Measurements from ENCODE around the gene CCDC63. TPM values are rescaled to one million over a fixed set of nuclear protein-coding genes. Genes with fewer than 3 reads are reported as not detected.
"Not testable (repeated sequence)": the region's sequence is repeated elsewhere in the genome, so short reads cannot be mapped to it uniquely, and the experiment has no call there.

Gene CCDC63
- total RNA-seq, 4 donors from 2014 or later: not detected

- WGBS, 2 donors (ENCODE audit: low coverage in 1 of 2): 65 to 83% methylated on average over 2 to 3 of the region's 6 CpGs
- no peak for ATAC-seq
- Histone ChIP-seq H3K9me3 (peaks cover 0 to 13% (median 1%) of the 10 kb centered on the region in 3 donors), H3K27ac (no peak overlapping the region), H3K4me3 (no peak overlapping the region), H3K36me3 (no peaks in the 10 kb centered on the region), H3K4me1 (peaks cover 0 to 8% (median 0%) of the 10 kb centered on the region in 3 donors), H3K27me3 (peaks cover 46% of the 10 kb centered on the region)
- TF ChIP-seq EP300 (IDR thresholded peaks at IDR 0.05) (no peak), POLR2A (IDR thresholded peaks at IDR 0.05) (no peak), POLR2AphosphoS5 (IDR thresholded peaks at IDR 0.05) (no peak)
- TF ChIP-seq, protein P1, sequence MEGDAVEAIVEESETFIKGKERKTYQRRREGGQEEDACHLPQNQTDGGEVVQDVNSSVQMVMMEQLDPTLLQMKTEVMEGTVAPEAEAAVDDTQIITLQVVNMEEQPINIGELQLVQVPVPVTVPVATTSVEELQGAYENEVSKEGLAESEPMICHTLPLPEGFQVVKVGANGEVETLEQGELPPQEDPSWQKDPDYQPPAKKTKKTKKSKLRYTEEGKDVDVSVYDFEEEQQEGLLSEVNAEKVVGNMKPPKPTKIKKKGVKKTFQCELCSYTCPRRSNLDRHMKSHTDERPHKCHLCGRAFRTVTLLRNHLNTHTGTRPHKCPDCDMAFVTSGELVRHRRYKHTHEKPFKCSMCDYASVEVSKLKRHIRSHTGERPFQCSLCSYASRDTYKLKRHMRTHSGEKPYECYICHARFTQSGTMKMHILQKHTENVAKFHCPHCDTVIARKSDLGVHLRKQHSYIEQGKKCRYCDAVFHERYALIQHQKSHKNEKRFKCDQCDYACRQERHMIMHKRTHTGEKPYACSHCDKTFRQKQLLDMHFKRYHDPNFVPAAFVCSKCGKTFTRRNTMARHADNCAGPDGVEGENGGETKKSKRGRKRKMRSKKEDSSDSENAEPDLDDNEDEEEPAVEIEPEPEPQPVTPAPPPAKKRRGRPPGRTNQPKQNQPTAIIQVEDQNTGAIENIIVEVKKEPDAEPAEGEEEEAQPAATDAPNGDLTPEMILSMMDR (IDR thresholded peaks at IDR 0.05): no peak
Measured at GRCh38 chr12:110941391-110941790, 94.6 kb downstream of the CCDC63 start.

DNA sequence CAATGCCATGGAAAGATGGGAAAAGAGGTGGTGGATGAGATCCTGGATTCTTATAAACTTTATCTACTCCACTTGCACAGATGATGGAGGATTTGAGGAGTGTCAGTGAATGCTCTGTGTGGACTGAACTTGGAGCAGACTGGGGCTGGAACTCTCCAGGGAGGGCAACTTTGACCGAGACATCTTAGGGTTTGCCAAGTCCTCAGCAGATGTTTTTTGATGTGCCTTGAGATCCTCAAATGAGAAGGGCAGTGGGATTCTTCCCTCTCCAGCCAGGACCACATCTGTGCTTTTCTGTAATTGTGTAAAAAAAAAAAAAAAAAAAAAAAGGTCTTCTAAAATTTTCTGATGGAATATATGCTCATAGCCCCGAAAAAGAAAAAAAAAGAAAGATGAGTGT, 96.6 kb downstream of the CCDC63 start:
- Histone ChIP-seq H3K27me3 (peaks cover 27% of the 10 kb centered on the region), H3K36me3 (no peaks in the 10 kb centered on the region), H3K9me3 (peaks cover 0 to 33% (median 3%) of the 10 kb centered on the region in 3 donors), H3K4me1 (no peaks in the 10 kb centered on the region), H3K27ac (no peak overlapping the region), H3K4me3 (no peak overlapping the region)
- 55 to 56% methylated on average over 2 of the region's 2 CpGs for WGBS, 2 donors (ENCODE audit: low coverage in 1 of 2)
- no peak for ATAC-seq
- TF ChIP-seq, protein P1 (IDR thresholded peaks at IDR 0.05): no peak
- TF ChIP-seq EP300 (IDR thresholded peaks at IDR 0.05) (no peak), POLR2A (IDR thresholded peaks at IDR 0.05) (no peak), POLR2AphosphoS5 (IDR thresholded peaks at IDR 0.05) (no peak)

DNA sequence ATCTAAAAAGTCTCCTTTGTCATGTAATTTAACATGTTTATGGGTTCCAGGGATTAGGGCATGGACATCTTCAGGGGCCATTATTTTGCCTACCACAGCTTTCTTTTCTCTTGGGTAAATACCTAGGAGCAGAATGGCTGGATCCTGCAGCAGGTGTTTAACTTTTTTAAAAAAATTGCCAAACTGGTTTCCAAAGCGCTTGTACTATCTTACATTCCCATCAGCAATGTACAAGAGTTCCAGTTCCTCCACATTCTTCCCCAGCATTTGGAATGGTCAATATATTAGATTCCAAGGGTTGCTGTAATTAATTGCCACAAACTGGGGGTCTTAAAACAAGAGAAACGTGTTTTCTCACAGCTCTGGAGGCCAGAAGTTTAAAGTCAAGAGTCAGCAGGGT, 101.3 kb downstream of the CCDC63 start:
- no peak for ATAC-seq
- H3K4me1 ChIP-seq: no peaks in the 10 kb centered on the region

DNA sequence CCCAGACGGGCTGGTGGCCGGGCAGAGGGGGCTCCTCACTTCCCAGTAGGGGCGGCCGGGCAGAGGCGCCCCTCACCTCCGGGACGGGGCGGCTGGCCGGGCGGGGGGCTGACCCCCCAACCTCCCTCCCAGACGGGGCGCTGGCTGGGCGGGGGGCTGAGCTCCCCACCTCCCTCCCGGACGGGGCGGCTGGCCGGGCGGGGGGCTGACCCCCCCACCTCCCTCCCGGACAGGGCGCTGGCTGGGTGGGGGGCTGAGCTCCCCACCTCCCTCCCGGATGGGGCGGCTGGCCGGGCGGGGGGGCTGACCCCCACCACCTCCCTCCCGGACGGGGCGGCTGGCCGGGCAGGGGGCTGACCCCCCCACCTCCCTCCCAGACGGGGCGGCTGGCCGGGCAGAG, 103.7 kb downstream of the CCDC63 start:
- H3K27ac ChIP-seq, H3K4me3 ChIP-seq, H3K36me3 ChIP-seq, ATAC-seq, H3K27me3 ChIP-seq, H3K4me1 ChIP-seq: not testable (repeated sequence)
- no CpG with 5 or more reads among the region's 31 CpGs for WGBS, 2 donors (ENCODE audit: low coverage in 1 of 2)
- peaks cover 0 to 37% (median 3%) of the 10 kb centered on the region in 3 donors for H3K9me3 ChIP-seq

More for the DNA sequence above, 101.3 kb downstream of the CCDC63 start:
- WGBS, 2 donors (ENCODE audit: low coverage in 1 of 2): 67 to 75% methylated on average over 1 to 2 of the region's 2 CpGs
- TF ChIP-seq POLR2A (IDR thresholded peaks at IDR 0.05) (no peak), POLR2AphosphoS5 (IDR thresholded peaks at IDR 0.05) (no peak), EP300 (IDR thresholded peaks at IDR 0.05) (no peak)
- TF ChIP-seq, protein P1 (IDR thresholded peaks at IDR 0.05): no peak
- H3K27me3 ChIP-seq: peaks cover 4% of the 10 kb centered on the region
- H3K9me3 ChIP-seq: peaks cover 0 to 33% (median 3%) of the 10 kb centered on the region in 3 donors
- H3K36me3 ChIP-seq: no peaks in the 10 kb centered on the region
- H3K27ac ChIP-seq: no peak overlapping the region
- H3K4me3 ChIP-seq: no peak overlapping the region

GRCh38 chr12:110950867-110951266, 104.1 kb downstream of the CCDC63 start:
- H3K36me3 ChIP-seq, H3K4me1 ChIP-seq, H3K27me3 ChIP-seq, H3K4me3 ChIP-seq, ATAC-seq, H3K27ac ChIP-seq: not testable (repeated sequence)
- peaks cover 0 to 32% (median 2%) of the 10 kb centered on the region in 3 donors for H3K9me3 ChIP-seq
- no CpG with 5 or more reads among the region's 31 CpGs for WGBS, 2 donors (ENCODE audit: low coverage in 1 of 2)

Other genes starting within 250 kb of the CCDC63 start
- gene TCTN1, start 232.9 kb upstream of the CCDC63 start, total RNA-seq: 10 to 100 TPM; 19.4 to 32.5 (median 30.5) TPM
- gene HVCN1, start 157.9 kb upstream of the CCDC63 start, total RNA-seq: 10 to 100 TPM in 1 of 4 donors, 1 to 10 TPM in 3; 1.4 to 12.0 (median 8.1) TPM
- gene PPP1CC, start 104.1 kb upstream of the CCDC63 start, total RNA-seq: 100 to 1,000 TPM; 103 to 135 (median 126) TPM
- not detected for gene MYL2, start 73.6 kb downstream of the CCDC63 start, total RNA-seq
- not detected for gene CUX2, start 187.2 kb downstream of the CCDC63 start, total RNA-seq

Measured in gastroesophageal sphincter (tissue), 4 donors.